ENCODE data around the gene EHMT2. TPM values are rescaled to one million over a fixed set of nuclear protein-coding genes. Genes with fewer than 3 reads are reported as not detected.

EHMT2 gene
- total RNA-seq (2016; rRNA removed; fragmentation: Illumina TruSeq; extraction: Trizol) = 43.5 and 69.2 TPM in 2 replicates
- total RNA-seq (2016; cell fraction: cytosol; rRNA removed; fragmentation: Illumina TruSeq; extraction: Trizol; ENCODE audit: low read depth) = 14.1 and 15.2 TPM in 2 replicates
- total RNA-seq (2016; cell fraction: insoluble cytoplasmic fraction; rRNA removed; fragmentation: Illumina TruSeq; extraction: Trizol) = 34.4 and 70.7 TPM in 2 replicates
- total RNA-seq (2016; cell fraction: membrane; rRNA removed; fragmentation: Illumina TruSeq; extraction: Trizol) = 29.3 and 33.1 TPM in 2 replicates
- total RNA-seq (2016; cell fraction: nucleus; rRNA removed; fragmentation: Illumina TruSeq; extraction: Trizol) = 46.1 and 48.0 TPM in 2 replicates
- polyA plus RNA-seq (2011; rRNA removed) = 51.2 and 55.2 TPM in 2 replicates
- polyA plus RNA-seq (2011; cell fraction: cytosol; rRNA removed) = 29.3 and 36.1 TPM in 2 replicates
- 180 and 272 TPM in 2 replicates for polyA plus RNA-seq (2011; cell fraction: nucleus; rRNA removed)
- polyA plus RNA-seq (2012) = 37.6 and 43.1 TPM in 2 replicates
- polyA plus RNA-seq (2016; cell fraction: cytosol; fragmentation: Illumina TruSeq; extraction: Trizol; ENCODE audit: low read depth) = 8.3 and 9.2 TPM in 2 replicates
- polyA plus RNA-seq (2016; cell fraction: insoluble cytoplasmic fraction; fragmentation: Illumina TruSeq; extraction: Trizol; ENCODE audit: low read depth) = 36.0 and 58.3 TPM in 2 replicates
- polyA plus RNA-seq (2016; cell fraction: membrane; fragmentation: Illumina TruSeq; extraction: Trizol; ENCODE audit: low read depth) = 16.5 and 18.3 TPM in 2 replicates
- polyA plus RNA-seq (2016; cell fraction: nucleus; fragmentation: Illumina TruSeq; extraction: Trizol; ENCODE audit: insufficient read depth, low read depth) = 122 and 136 TPM in 2 replicates
- polyA minus RNA-seq (2011; rRNA and poly(A)+ RNA removed; ENCODE audit: low replicate concordance) = 74.1 and 111 TPM in 2 replicates
- 26.2 and 33.8 TPM in 2 replicates for polyA minus RNA-seq (2011; cell fraction: cytosol; rRNA and poly(A)+ RNA removed)
- 24.3 and 26.9 TPM in 2 replicates for polyA minus RNA-seq (2011; cell fraction: nucleus; rRNA and poly(A)+ RNA removed)
- percentile 75 among the genes with signal in this experiment for Bru-seq, nascent RNA
- percentile 89 among the genes with signal in this experiment for BruChase-seq, experiment 1, labeled RNA remaining after a 6-hour chase
- percentile 84 among the genes with signal in this experiment for BruChase-seq, experiment 2, labeled RNA remaining after a 2-hour chase
- long read RNA-seq, experiment 1, full-length matches to known transcripts = 6 of 27 reads
- long read RNA-seq, experiment 1, partial matches to known transcripts = 20 of 27 reads
- long read RNA-seq, experiment 1, other reads (novel, unspliced or antisense) = 1 of 27 reads
- long read RNA-seq, experiment 2, full-length matches to known transcripts = 13 of 121 reads
- long read RNA-seq, experiment 2, partial matches to known transcripts = 80 of 121 reads
- long read RNA-seq, experiment 2, other reads (novel, unspliced or antisense) = 28 of 121 reads

GRCh38 chr6:31897612-31898382 is at the start of gene EHMT2:
Gene EHMT2, minus strand, starts transcription at chr6:31897698. Its CDS starts 21 bp downstream, at chr6:31897677.
- ATAC-seq (peak; percentile 70), DNase-seq (ENCODE audit: low spot score) (peak; percentile 76), FAIRE-seq (peak; percentile 63)
- peak within 1 kb of the TSS; percentile 66 for H2AFZ ChIP-seq (ENCODE audit: low read length)
- H3K4me2 ChIP-seq (ENCODE audit: low read depth, low read length) = peak within 1 kb of the TSS; percentile 98
- peaks cover 26% of the 10 kb centered on the region for H3K79me2 ChIP-seq (ENCODE audit: insufficient read depth, low read length)
- H4K20me1 ChIP-seq (ENCODE audit: insufficient read depth, low read length) = no peaks in the 10 kb centered on the region
- H3K9me3 ChIP-seq (ENCODE audit: low read length) = no peaks in the 10 kb centered on the region
- TSS peak; percentile 91 for BruUV-seq (replicated peaks)
- in situ Hi-C loops (cut with HindIII; ENCODE audit: extremely low pct_ligation_motif_present, low pct_unique_long_range_greater_than_20kb) = no loop called here
- H3K36me3 ChIP-seq (replicated peaks in 1 of 2; ENCODE audit: control insufficient read depth in 1 of 2, insufficient read depth in 2 of 2, low read length in 2 of 2) = peaks cover 11 to 20% of the 10 kb centered on the region in 2 experiments
- intact Hi-C loops (cut with micrococcal nuclease; ENCODE audit: unreplicated experiment) = loop anchor here (1.0 to 5.0 kb wide), 4 partner anchors 33 to 65 kb away; no protein-coding TSS in a partner anchor
- H3K27me3 ChIP-seq (ENCODE audit: control insufficient read depth in 1 of 2, insufficient read depth in 2 of 2, low read length in 2 of 2) = peaks cover 0 to 7% of the 10 kb centered on the region in 2 experiments; a peak in 1 of 5 replicates
- H3K4me1 ChIP-seq (ENCODE audit: insufficient read depth, low read length) = peaks cover 39% of the 10 kb centered on the region
- H3K4me3 ChIP-seq (replicated peaks in 1 of 3; ENCODE audit: insufficient read depth in 1 of 3, low read depth in 2 of 3, low read length in 3 of 3) = peak within 1 kb of the TSS; percentile 89 to 100 (median 96)
- peak within 1 kb of the TSS; percentile 84 for H3K9ac ChIP-seq (ENCODE audit: insufficient read depth, low read depth, low read length)
- WGBS (ENCODE audit: low lambda C conversion rate) = 2% methylated on average over 23 of the region's 49 CpGs
- peak within 1 kb of the TSS; percentile 73 for H3K27ac ChIP-seq (ENCODE audit: extremely low read length, insufficient read depth, low read length)
- POLR2A ChIA-PET = interaction anchor here (0.6 to 4.7 kb wide), 26 partner anchors 10 to 1074 kb away, joined by 3 to 41 read pairs (median 6); partner anchors contain the start of genes APOM, C2, C6orf47 and CFB
- CTCF ChIA-PET (ENCODE audit: low intra/inter-chr PET ratio, low total read pairs) = no interaction called here
- no peak for TF ChIP-seq SNAPC4 (CRISPR knock-in tag; IDR thresholded peaks at IDR 0.05)
- TF ChIP-seq MZF1 (CRISPR knock-in tag; IDR thresholded peaks at IDR 0.05; ENCODE audit: borderline replicate concordance) = no peak
- TF ChIP-seq PCBP1 (IDR thresholded peaks at IDR 0.05; ENCODE audit: borderline replicate concordance, low read depth, low read length) = no peak
- TF ChIP-seq HES4 (CRISPR knock-in tag; IDR thresholded peaks at IDR 0.05; ENCODE audit: borderline replicate concordance) = no peak
- no peak for TF ChIP-seq ZNF512 (CRISPR knock-in tag; IDR thresholded peaks at IDR 0.05)
- no peak for TF ChIP-seq ZKSCAN5 (CRISPR knock-in tag; IDR thresholded peaks at IDR 0.05)
- peak; percentile 29; the same call in 1 of the 2 replicates for TF ChIP-seq GMEB1 (CRISPR knock-in tag; IDR thresholded peaks at IDR 0.05; ENCODE audit: borderline replicate concordance)

Data from HepG2 (cell line).